ENCODE results near the gene CRB1. TPM values are rescaled to one million over a fixed set of nuclear protein-coding genes. Genes with fewer than 3 reads are reported as not detected.
A peak's percentile ranks its signal among the peaks of the same experiment; 100 is the strongest.

CRB1 gene
- total RNA-seq, 1 donor from 2014 or later, result 0.39 TPM

DNA sequence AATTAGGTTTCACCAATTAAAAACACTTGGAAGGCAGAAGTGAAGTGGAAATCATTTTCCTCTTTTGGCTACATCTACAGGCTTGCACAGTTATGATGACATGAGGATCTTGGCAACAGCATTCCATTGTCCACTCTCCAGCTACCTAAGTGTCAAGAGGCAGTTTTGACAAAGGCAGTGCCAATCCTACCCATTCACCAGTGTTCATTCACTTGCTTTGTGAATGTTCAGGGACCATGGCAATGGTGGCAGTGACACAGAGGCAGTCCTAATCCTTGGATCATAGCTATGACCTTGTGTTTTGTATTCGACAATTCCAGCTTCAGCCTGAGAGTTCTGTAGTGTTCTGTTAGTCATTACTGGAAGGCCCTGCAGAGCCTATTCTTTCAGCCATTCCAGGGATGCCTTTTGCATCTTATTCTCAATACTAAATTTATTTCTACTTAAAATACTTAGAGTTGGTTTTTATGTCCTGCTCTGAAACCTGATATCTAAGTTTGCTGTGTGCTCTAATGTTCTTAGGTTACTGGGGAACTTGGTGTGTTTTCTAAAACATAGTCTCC lies 36.7 kb downstream of the CRB1 start:
- DNase-seq, result no peak

DNA sequence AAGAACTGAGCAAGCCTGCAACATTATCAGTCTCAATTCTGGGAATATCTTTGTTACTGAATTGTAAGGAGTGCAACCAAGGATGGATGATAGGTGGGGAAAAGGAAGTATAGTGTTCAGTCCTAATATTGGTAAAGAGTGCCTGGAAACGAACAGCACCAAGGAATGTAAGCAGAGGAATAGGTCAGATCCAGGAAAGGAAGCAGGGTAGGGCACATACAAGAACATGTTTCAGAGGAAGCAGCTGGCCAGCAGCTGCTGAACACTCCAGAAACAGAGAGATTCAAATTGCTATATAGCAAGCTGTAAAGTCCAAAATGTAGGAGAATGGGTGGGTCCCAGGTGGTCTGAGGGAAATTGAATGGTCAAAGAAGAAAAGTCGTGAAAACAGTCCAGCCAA lies 37.9 kb downstream of the CRB1 start:
- DNase-seq, result no peak

- DNase-seq, result no peak
Observed at GRCh38 chr1:197306381-197307062, 38.5 kb downstream of the CRB1 start.

- DNase-seq, result no peak
Observed at GRCh38 chr1:197307136-197307535, 39.1 kb downstream of the CRB1 start.

GRCh38 chr1:197307551-197307950 lies 39.5 kb downstream of the CRB1 start:
- DNase-seq, result no peak

DNA sequence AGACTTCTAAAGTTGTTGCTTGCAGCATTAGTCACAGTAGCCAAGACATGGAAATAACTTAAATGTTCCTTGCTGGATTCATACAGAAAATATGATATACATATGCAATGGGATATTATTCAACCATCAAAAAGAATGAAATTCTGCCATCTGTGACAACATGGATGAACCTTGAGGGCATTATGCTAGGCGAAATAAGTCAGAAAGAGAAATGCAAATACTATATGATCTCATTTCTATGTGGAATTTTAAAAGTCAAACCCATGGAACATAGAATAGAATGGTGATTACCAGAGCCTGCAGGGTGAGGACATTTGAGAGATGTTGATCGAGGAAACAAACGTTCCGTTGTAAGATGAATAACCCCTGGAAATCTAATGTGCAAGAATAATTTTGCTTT lies 43.0 kb downstream of the CRB1 start:
- DNase-seq, result no peak

DNA sequence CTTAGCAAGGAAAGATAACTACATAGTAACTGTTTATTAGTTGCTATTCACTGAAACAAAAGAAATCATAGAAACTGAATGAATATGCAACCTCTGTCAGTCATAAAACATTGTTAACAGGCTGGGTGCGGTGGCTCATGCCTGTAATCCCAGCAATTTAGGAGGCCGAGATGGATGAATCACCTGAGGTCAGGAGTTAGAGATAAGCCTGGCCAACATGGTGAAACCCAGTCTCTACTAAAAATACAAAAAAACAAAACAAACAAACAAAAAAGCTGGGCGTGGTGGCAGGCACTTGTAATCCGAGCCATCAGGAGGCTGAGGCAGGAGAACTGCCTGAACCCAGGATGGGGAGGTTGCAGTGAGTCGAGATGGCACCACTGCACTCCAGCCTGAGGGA lies 44.1 kb downstream of the CRB1 start:
- DNase-seq, result no peak

- no peak for DNase-seq
Observed at GRCh38 chr1:197313713-197314112, 45.7 kb downstream of the CRB1 start.

- no peak for DNase-seq
Observed at GRCh38 chr1:197314682-197315081, 46.6 kb downstream of the CRB1 start.

- DNase-seq, result no peak
Observed at GRCh38 chr1:197319631-197320030, 51.6 kb downstream of the CRB1 start.

- no peak for DNase-seq
Observed at GRCh38 chr1:197320991-197321531, 53.0 kb downstream of the CRB1 start.

GRCh38 chr1:197321811-197322210 lies 53.8 kb downstream of the CRB1 start:
- no peak for DNase-seq

GRCh38 chr1:197327776-197328364 lies 59.8 kb downstream of the CRB1 start:
- DNase-seq, result no peak

- no peak for DNase-seq
Observed at GRCh38 chr1:197330213-197330612, 62.2 kb downstream of the CRB1 start.

GRCh38 chr1:197331565-197331964 lies 63.5 kb downstream of the CRB1 start:
- no peak for DNase-seq

DNA sequence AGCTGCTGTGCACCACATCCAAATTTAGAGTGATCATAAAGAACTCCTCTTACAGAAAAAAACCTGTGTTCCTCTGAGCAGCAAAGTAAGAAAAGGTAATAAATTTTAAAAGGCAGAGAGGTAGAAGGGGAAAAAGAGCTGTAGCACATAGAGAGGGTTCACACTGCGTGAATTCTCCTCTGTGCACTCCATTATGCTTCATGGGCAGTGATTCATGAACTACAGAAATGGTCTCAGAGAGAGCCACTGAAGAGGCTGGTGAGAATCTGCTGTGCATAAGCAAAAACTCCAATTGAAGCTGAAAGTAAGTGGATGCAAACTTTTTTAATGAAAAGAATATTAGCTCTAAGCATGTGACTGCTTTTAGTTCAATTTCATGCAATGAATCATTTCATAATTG lies 65.0 kb downstream of the CRB1 start:
- DNase-seq, result no peak

- DNase-seq, result no peak
Observed at GRCh38 chr1:197336571-197336970, 68.5 kb downstream of the CRB1 start.

DNA sequence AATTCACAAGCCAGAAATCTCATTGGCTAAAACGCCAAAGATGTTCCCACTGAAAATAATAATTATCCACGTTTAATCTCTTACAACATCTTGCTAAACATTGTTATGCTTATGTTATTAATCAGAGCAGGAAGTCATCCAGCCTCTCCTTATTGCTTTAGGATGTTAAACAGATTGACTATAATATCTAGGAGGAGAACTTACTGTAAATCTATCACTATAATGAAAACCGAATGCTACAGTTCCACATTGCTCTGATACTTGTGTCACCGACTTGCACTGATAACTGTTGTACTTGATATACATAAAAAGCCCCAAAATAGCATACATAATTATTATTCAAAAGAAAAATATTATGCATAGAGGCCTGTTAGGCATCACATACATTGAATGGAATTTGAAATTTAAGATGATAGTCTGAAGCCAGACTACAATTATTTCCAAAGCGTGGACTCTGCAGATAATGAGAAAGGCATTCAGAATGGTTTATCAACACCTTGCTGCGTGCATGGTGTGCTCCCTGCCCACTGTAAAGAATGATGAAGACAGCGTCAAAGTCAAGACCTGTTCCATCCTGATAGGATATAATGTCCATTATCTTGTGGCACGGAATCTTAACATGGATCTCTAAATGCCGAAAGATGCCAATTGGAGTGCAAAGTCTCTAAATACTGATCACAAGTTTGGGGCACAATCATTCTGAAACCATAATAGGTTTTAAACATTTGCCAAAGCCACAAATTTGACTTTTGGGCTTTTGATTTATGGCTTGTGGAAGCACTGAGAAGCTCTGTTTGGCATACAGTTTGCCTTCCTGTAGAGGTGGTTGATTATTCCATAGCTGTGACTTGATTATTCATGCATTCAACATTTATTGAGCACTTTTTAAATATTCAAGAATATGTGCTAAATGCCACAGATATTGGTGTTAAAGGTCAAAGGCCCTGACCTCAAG lies 71.3 kb downstream of the CRB1 start:
- peak; percentile 56 for DNase-seq

DNA sequence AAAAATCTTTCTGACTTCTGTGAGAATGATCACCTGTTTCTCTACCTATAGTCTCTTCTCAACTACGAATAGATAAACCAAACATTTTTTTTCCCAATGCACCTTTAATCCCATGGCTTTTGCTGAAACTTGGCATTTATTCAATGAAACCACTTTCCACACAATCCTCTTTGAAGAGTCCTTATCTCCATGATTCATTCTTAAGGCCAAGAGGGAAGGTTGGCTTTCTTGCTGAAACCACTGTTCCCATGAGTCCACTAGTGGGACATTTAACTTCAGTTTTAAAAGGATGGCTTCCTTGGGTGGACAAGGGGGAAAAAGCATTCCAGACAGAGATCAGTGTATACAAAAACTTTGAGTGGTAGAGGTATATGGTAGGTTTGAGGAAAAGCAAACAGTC lies 73.6 kb downstream of the CRB1 start:
- no peak for DNase-seq

- DNase-seq, result no peak
Observed at GRCh38 chr1:197342044-197342565, 74.1 kb downstream of the CRB1 start.

DNA sequence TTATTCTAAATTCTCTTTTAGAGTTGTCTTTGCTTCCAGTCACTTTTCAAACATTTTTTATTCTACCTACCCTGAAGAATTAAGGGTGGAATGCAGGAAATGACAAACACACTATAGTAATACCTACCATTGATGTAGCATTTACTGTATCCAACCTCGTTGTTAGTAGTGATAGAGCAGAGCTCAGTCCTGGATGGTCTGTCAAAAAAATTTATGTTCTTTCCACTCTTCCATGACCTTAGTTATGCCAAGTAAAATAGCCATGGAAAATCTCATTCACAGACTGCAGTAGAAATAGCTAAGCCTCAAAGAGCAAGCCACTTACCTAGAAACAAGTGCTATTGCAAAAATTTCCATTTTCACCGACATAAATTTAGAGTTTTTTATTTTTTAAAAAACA lies 74.6 kb downstream of the CRB1 start:
- DNase-seq, result no peak

- DNase-seq, result peak; percentile 15
Observed at GRCh38 chr1:197343663-197344273, 75.7 kb downstream of the CRB1 start.

All from skin of body (tissue), 2 donors.